Heart right ventricle (tissue), 16 donors: ENCODE data around the gene WDFY4. TPM values are rescaled to one million over a fixed set of nuclear protein-coding genes. Genes with fewer than 3 reads are reported as not detected.

Source experiments
- ATAC-seq, 8 donors: fragments of 200-7000 bp; cut with Tn5 transposase; one replicate each; pipeline ENCODE4 v1.9.1; 2020; ENCODE audit warnings: mild to moderate bottlenecking in 8 of 8, moderate library complexity in 8 of 8, moderate number of reproducible peaks in 1 of 8
- DNase-seq, 2 donors: peaks; one replicate each; pipeline ENCODE4 v3.0.0-alpha.2; 2020
- H3K27ac ChIP-seq, 10 donors: fragments of 200-600 bp; sonication (generic) in 2 of 10; one replicate each; pipeline versions ENCODE4 v1.5.0 to v1.8.0; 2020 to 2022; ENCODE audit warnings: mild to moderate bottlenecking in 3 of 10
- H3K27me3 ChIP-seq, 7 donors: fragments of 200-600 bp; one replicate each; pipeline ENCODE4 v1.8.0; 2021 to 2022; ENCODE audit warnings: mild to moderate bottlenecking in 2 of 7
- H3K36me3 ChIP-seq, 9 donors: fragments of 200-600 bp; sonication (generic) in 1 of 9; one replicate each; pipeline versions ENCODE4 v1.5.0 to v1.8.0; 2020 to 2022; ENCODE audit warnings: mild to moderate bottlenecking in 2 of 9
- H3K4me1 ChIP-seq, 9 donors: fragments of 200-600 bp; sonication (generic) in 1 of 9; one replicate each; pipeline versions ENCODE4 v1.5.0 to v1.8.0; 2020 to 2022; ENCODE audit warnings: mild to moderate bottlenecking in 4 of 9
- H3K4me3 ChIP-seq, 10 donors: fragments of 200-600 bp; sonication (generic) in 2 of 10; one replicate each; pipeline versions ENCODE4 v1.5.0 to v1.8.0; 2020 to 2022; ENCODE audit warnings: mild to moderate bottlenecking in 7 of 10, moderate library complexity in 2 of 10
- H3K9me3 ChIP-seq, 11 donors: fragments of 200-600 bp in 10 of 11; sonication (generic) in 2 of 11; one replicate each; pipeline versions ENCODE4 v1.5.0 to v1.8.0; 2013 to 2022; ENCODE audit warnings: mild to moderate bottlenecking in 2 of 11, control low read depth in 1 of 11, moderate library complexity in 1 of 11
- CTCF ChIP-seq, 9 donors: fragments of 200-600 bp; sonication (generic) in 2 of 9; IDR thresholded peaks; one replicate each; pipeline versions ENCODE4 v1.5.0 to v1.8.0; 2021 to 2022; ENCODE audit warnings: antibody characterized with exemption in 9 of 9, mild to moderate bottlenecking in 5 of 9, moderate library complexity in 1 of 9
- WGBS, 2 donors: extraction: QIAGEN DNeasy Blood & Tissue Kit; methylation state at CpG; one replicate each; pipeline ENCODE4 v1.1.7; 2013; ENCODE audit warnings: inconsistent platforms in 1 of 2; 5-methylcytosine and 5-hydroxymethylcytosine counted together
- intact Hi-C, 10 donors: fragments of 100-400 bp; cut with DNase I; formaldehyde crosslinking; loops; one replicate each; pipeline versions ENCODE4 v1.11.1 to v1.14.2; 2022
- polyA plus RNA-seq, 2 donors: library from polyadenylated mRNA; stranded (reverse); fragments of 200-250 nt; gene quantifications; one replicate each; pipeline ENCODE4 v1.2.3, GENCODE V29; 2013
- total RNA-seq, 10 donors: library from RNA; stranded (reverse); fragmentation: NEBNext Ultra II Directional in 3 of 10; extraction: Animal tissue kit (Norgen Biotek cat#: 25700) in 3 of 10; gene quantifications; one replicate each; pipeline versions ENCODE4 v1.2.1 to v1.2.4, GENCODE V29; 2021 to 2023
- donor health status: Arrhythmogenic right ventricular cardiomyopathy.
- donor health status: ischemic (EF 13 %, LVEDD 7.1; RV severe dilation, severe dysfunction).
- donor health status: healthy with polysubstance abuse.
- donor health status: DM: no; HTN: yes; CAD: no.
- donor health status: DM: no; HTN: no; CAD: no.
- donor health status: ischemic (EF 25% LVEDD 6.9; RV normal size, moderate dysfunction).
- donor health status: ischemic (EF 25% LVEDD 5.7; RV mildly dilated, moderate dysfunction).
- donor health status: healthy.
- donor health status: DM: yes; HTN: yes; CAD: no.
- donor health status: Ischemic cardiomyopathy.
- donor health status: ischemic (EF 35%, LVEDD 5.7; RV mildly dilated, moderate dysfunction).
- donor health status: nonischemic (EF 11% LVEDD 7.7; RV severe dilation, severe dysfunction).
- donor health status: DM: yes; HTN: yes; CAD: no.
- donor health status: PGD.
- donor health status: ischemic (EF 29% LVEDD 5.4; RV normal size, mild dysfunction).
- donor health status: nonischemic (EF 23%, LVEDD 6.1; RV moderate dilation, normal function).

The WDFY4 gene
- total and polyA plus RNA-seq, 12 donors: 0.59 to 7.4 (median 0.92) TPM

- Histone ChIP-seq H3K4me1 (peaks cover 0 to 12% (median 0%) of the 10 kb centered on the region in 9 donors), H3K9me3 (no peaks in the 10 kb centered on the region), H3K36me3 (no peaks in the 10 kb centered on the region), H3K4me3 (no peak overlapping the region), H3K27ac (no peak overlapping the region), H3K27me3 (peaks cover 0 to 6% (median 0%) of the 10 kb centered on the region in 7 donors)
- 88 to 100% methylated on average over 1 of the region's 1 CpG for WGBS, 2 donors
- DNase-seq (no peak), ATAC-seq (no peak)
- intact Hi-C loops: no loop called here
- TF ChIP-seq CTCF (IDR thresholded peaks at IDR 0.05): peak in 1 of 9 donors; percentile 4
Observed at GRCh38 chr10:48765039-48765438, 80.4 kb downstream of the WDFY4 start.

- no peak for DNase-seq
- H3K27ac ChIP-seq: no peak overlapping the region
Observed at GRCh38 chr10:48765527-48765926, 80.9 kb downstream of the WDFY4 start.

GRCh38 chr10:48767373-48768143 lies 82.9 kb downstream of the WDFY4 start:
- 91 to 96% methylated on average over 4 of the region's 4 CpGs for WGBS, 2 donors
- intact Hi-C loops: no loop called here
- Histone ChIP-seq H3K36me3 (no peaks in the 10 kb centered on the region), H3K9me3 (no peaks in the 10 kb centered on the region), H3K4me1 (peaks cover 0 to 14% (median 0%) of the 10 kb centered on the region in 9 donors), H3K27me3 (no peaks in the 10 kb centered on the region), H3K27ac (no peak overlapping the region), H3K4me3 (no peak overlapping the region)
- no peak for ATAC-seq
- no peak for TF ChIP-seq CTCF (IDR thresholded peaks at IDR 0.05)
- no peak for DNase-seq

More at GRCh38 chr10:48765527-48765926, 80.9 kb downstream of the WDFY4 start:
- no peak overlapping the region for H3K4me3 ChIP-seq
- peaks cover 0 to 1% (median 0%) of the 10 kb centered on the region in 7 donors for H3K27me3 ChIP-seq
- H3K9me3 ChIP-seq: no peaks in the 10 kb centered on the region
- 83 to 88% methylated on average over 4 of the region's 4 CpGs for WGBS, 2 donors
- no peaks in the 10 kb centered on the region for H3K36me3 ChIP-seq
- intact Hi-C loops: no loop called here
- no peak for ATAC-seq
- H3K4me1 ChIP-seq: peaks cover 0 to 12% (median 0%) of the 10 kb centered on the region in 9 donors
- TF ChIP-seq CTCF (IDR thresholded peaks at IDR 0.05): no peak

GRCh38 chr10:48768144-48768766 lies 83.6 kb downstream of the WDFY4 start:
- no peaks in the 10 kb centered on the region for H3K36me3 ChIP-seq
- no peak overlapping the region for H3K27ac ChIP-seq

More at GRCh38 chr10:48768144-48768766, 83.6 kb downstream of the WDFY4 start:
- WGBS, 2 donors: 90 to 95% methylated on average over 14 of the region's 14 CpGs
- ATAC-seq (no peak), DNase-seq (no peak)
- H3K27me3 ChIP-seq: no peaks in the 10 kb centered on the region
- no peaks in the 10 kb centered on the region for H3K9me3 ChIP-seq
- intact Hi-C loops: no loop called here
- no peak overlapping the region for H3K4me3 ChIP-seq
- no peak for TF ChIP-seq CTCF (IDR thresholded peaks at IDR 0.05)
- H3K4me1 ChIP-seq: peaks cover 0 to 14% (median 0%) of the 10 kb centered on the region in 9 donors
